ENCODE data around the gene ATOH8. TPM values are rescaled to one million over a fixed set of nuclear protein-coding genes. Genes with fewer than 3 reads are reported as not detected.

Gene ATOH8
- polyA plus RNA-seq, 1 of the 3 experiments (the other 2 are of a cell fraction) = 5.6 TPM

DNA sequence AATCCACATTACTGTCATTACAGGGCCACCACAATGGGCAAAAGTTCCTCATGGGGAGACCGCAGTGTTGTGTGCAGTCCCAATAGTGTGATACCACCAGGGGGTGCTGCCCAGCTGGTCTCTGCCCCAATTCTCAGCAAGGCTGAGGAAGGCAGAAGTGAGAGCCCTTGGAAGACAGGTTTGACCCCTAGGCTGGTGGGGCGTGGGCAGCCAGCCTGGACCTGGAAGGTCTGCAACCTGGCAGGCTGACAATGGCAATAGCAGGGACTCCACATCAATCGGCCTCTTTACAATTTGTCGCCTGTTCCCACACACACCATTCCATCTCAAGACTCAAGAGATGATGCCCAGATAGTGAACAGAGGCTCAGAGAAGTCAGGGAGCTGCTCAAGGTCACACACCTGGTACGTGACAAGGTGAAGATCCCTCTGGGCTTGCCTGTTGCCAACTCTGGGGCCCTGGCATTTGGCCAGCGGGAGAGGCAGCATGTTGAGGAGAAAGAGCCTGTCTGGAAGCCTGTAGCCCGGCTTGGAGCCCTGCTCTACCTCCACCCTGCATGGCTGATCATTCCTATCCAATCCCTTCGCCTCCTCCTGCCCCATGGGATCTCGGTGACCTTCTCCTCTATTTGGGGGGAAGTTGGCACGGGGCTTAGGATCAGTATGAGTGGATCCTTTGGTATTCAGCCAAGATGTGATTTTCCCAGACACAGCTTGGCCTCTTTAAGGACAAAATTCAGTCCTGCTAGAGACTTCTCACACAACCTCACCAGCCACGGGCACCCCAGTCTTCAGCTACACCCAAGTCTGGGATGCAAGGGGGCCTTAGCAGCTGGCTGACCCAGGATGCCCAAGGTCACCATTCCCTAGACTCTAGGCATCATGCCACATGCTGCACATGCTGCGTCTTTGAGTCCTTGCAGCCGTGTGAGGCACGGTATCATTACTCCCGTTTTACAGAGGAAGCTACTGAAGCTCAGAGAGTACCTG lies 2.9 kb upstream of the ATOH8 start:
- POLR2A ChIA-PET = interaction anchor here (1.2 kb wide), 1 partner anchor 9 kb away, joined by 3 read pairs; no protein-coding TSS in a partner anchor
- Histone ChIP-seq H3K4me1 (ENCODE audit: control insufficient read depth in 1 of 2, insufficient read depth in 2 of 2, low read depth in 1 of 2, low read length in 1 of 2) (peaks cover 21 to 32% of the 10 kb centered on the region in 2 experiments; a peak in 3 of 4 replicates), H3K79me2 (ENCODE audit: insufficient read depth) (peaks cover 14% of the 10 kb centered on the region), H4K20me1 (ENCODE audit: insufficient read depth) (peaks cover 5% of the 10 kb centered on the region; the same call in 1 of the 2 replicates), H3F3A (replicated peaks; ENCODE audit: insufficient read depth) (peaks cover 17% of the 10 kb centered on the region), H3K27ac (ENCODE audit: low read depth in 2 of 2, low read length in 1 of 2) (no peak overlapping the region), H3K27me3 (ENCODE audit: insufficient read depth) (no peaks in the 10 kb centered on the region), H3K9me3 (no peaks in the 10 kb centered on the region), H3K4me3 (ENCODE audit: low read depth in 2 of 2, low read length in 1 of 2) (no peak overlapping the region), H3K9ac (no peak overlapping the region), H3K9me2 (no peaks in the 10 kb centered on the region), H2AFZ (ENCODE audit: low read depth) (no peak overlapping the region), H3K4me2 (peak overlapping the region; percentile 53; the same call in 1 of the 2 replicates), H3K36me3 (replicated peaks in 1 of 2; ENCODE audit: control insufficient read depth in 1 of 2, insufficient read depth in 2 of 2, low read length in 1 of 2) (no peaks in the 10 kb centered on the region)
- peak; percentile 82 for DNase-seq
- 59% methylated on average over 10 of the region's 15 CpGs for WGBS (ENCODE audit: low lambda C conversion rate)
- TF ChIP-seq SMC3 (IDR thresholded peaks at IDR 0.05; ENCODE audit: low read depth, low read length) = peak; percentile 96
- TF ChIP-seq, protein P1, sequence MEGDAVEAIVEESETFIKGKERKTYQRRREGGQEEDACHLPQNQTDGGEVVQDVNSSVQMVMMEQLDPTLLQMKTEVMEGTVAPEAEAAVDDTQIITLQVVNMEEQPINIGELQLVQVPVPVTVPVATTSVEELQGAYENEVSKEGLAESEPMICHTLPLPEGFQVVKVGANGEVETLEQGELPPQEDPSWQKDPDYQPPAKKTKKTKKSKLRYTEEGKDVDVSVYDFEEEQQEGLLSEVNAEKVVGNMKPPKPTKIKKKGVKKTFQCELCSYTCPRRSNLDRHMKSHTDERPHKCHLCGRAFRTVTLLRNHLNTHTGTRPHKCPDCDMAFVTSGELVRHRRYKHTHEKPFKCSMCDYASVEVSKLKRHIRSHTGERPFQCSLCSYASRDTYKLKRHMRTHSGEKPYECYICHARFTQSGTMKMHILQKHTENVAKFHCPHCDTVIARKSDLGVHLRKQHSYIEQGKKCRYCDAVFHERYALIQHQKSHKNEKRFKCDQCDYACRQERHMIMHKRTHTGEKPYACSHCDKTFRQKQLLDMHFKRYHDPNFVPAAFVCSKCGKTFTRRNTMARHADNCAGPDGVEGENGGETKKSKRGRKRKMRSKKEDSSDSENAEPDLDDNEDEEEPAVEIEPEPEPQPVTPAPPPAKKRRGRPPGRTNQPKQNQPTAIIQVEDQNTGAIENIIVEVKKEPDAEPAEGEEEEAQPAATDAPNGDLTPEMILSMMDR (IDR thresholded peaks at IDR 0.05) = peak; percentile 88
- TF ChIP-seq RAD21 (IDR thresholded peaks at IDR 0.05; ENCODE audit: low read length) = peak; percentile 89
- TF ChIP-seq NRF1 (IDR thresholded peaks at IDR 0.05; ENCODE audit: low read depth, low read length) = no peak
- no peak for TF ChIP-seq RCOR1 (IDR thresholded peaks at IDR 0.05; ENCODE audit: low read length)
- CTCF ChIA-PET = interaction anchor here (0.7 to 34.7 kb wide), 23 partner anchors 8 to 337 kb away, joined by 3 to 626 read pairs (median 7); no protein-coding TSS in a partner anchor

DNA sequence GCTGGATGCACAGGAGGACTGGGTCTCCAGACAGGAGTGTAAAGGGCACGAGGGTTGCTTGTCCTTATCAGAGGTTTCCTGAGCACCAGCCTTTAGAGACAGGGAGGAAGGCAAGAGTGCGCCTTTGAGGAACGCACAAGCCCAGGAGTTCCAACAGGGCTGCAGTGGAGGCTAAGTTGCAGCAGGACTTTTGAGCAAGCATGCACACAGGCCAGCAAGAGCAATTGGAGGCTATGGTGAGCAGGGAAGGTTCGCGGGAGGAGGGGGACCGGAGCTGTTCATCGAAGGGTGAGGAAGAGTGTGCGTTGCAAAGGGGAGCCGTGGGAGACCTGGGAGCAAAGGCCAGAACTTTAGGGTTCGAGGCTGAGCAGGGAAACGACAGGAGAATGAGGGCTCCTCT lies 2.2 kb upstream of the ATOH8 start:
- no peak overlapping the region for H2AFZ ChIP-seq (ENCODE audit: low read depth)
- H3K4me2 ChIP-seq = no peak overlapping the region
- H3K9me2 ChIP-seq = no peaks in the 10 kb centered on the region
- H3K36me3 ChIP-seq (replicated peaks in 1 of 2; ENCODE audit: control insufficient read depth in 1 of 2, insufficient read depth in 2 of 2, low read length in 1 of 2) = peaks cover 0 to 4% of the 10 kb centered on the region in 2 experiments
- no peak overlapping the region for H3K9ac ChIP-seq
- TF ChIP-seq FOSL2 (IDR thresholded peaks at IDR 0.05; ENCODE audit: borderline replicate concordance, low read depth) = no peak
- TF ChIP-seq POLR2AphosphoS5 (IDR thresholded peaks at IDR 0.05; ENCODE audit: low read depth, low read length) = no peak
- no peak for TF ChIP-seq MEF2A (IDR thresholded peaks at IDR 0.05; ENCODE audit: borderline replicate concordance, low read depth)
- TF ChIP-seq SIN3A (IDR thresholded peaks at IDR 0.05; ENCODE audit: borderline replicate concordance, low read depth, low read length) = no peak
- TF ChIP-seq RXRA (IDR thresholded peaks at IDR 0.05; ENCODE audit: borderline replicate concordance, low read depth) = no peak
- TF ChIP-seq, protein P2, sequence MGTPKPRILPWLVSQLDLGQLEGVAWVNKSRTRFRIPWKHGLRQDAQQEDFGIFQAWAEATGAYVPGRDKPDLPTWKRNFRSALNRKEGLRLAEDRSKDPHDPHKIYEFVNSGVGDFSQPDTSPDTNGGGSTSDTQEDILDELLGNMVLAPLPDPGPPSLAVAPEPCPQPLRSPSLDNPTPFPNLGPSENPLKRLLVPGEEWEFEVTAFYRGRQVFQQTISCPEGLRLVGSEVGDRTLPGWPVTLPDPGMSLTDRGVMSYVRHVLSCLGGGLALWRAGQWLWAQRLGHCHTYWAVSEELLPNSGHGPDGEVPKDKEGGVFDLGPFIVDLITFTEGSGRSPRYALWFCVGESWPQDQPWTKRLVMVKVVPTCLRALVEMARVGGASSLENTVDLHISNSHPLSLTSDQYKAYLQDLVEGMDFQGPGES (IDR thresholded peaks at IDR 0.05; ENCODE audit: low read depth, low read length) = no peak
- TF ChIP-seq, protein P1 (IDR thresholded peaks at IDR 0.05) = no peak
- H3K4me1 ChIP-seq (ENCODE audit: control insufficient read depth in 1 of 2, insufficient read depth in 2 of 2, low read depth in 1 of 2, low read length in 1 of 2) = peaks cover 18 to 32% of the 10 kb centered on the region in 2 experiments; a peak in 2 of 4 replicates
- ChIA-PET CTCF (interaction anchor here (1.1 to 34.7 kb wide), 10 partner anchors 8 to 337 kb away, joined by 3 to 626 read pairs (median 24); no protein-coding TSS in a partner anchor), POLR2A (no interaction called here)
- peaks cover 22% of the 10 kb centered on the region for H3K79me2 ChIP-seq (ENCODE audit: insufficient read depth)
- H4K20me1 ChIP-seq (ENCODE audit: insufficient read depth) = peaks cover 11% of the 10 kb centered on the region
- H3K27me3 ChIP-seq (ENCODE audit: insufficient read depth) = no peaks in the 10 kb centered on the region
- no peak for DNase-seq
- H3K4me3 ChIP-seq (ENCODE audit: low read depth in 2 of 2, low read length in 1 of 2) = no peak overlapping the region
- WGBS (ENCODE audit: low lambda C conversion rate) = 96% methylated on average over 10 of the region's 11 CpGs
- peaks cover 17% of the 10 kb centered on the region for H3F3A ChIP-seq (replicated peaks; ENCODE audit: insufficient read depth)
- H3K9me3 ChIP-seq = no peaks in the 10 kb centered on the region
- H3K27ac ChIP-seq (ENCODE audit: low read depth in 2 of 2, low read length in 1 of 2) = no peak overlapping the region

All from SK-N-SH (cell line).